ENCODE measurements around the gene KRTAP10-10. TPM values are rescaled to one million over a fixed set of nuclear protein-coding genes. Genes with fewer than 3 reads are reported as not detected.
A peak's percentile ranks its signal among the peaks of the same experiment; 100 is the strongest.

The KRTAP10-10 gene
- total RNA-seq, 4 donors from 2014 or later: 3.3 to 8.0 TPM; not detected in 2

- peak in 1 of 2 donors; percentile 72 for DNase-seq (ENCODE audit: low spot score in 2 of 2)
- TF ChIP-seq EP300 (IDR thresholded peaks at IDR 0.05): no peak
- no peak for TF ChIP-seq CTCF (IDR thresholded peaks at IDR 0.05)
- no peak for TF ChIP-seq POLR2A (IDR thresholded peaks at IDR 0.05)
- 73% methylated on average over 17 of the region's 33 CpGs for WGBS
Measured at GRCh38 chr21:44592446-44593311, 44.5 kb upstream of the KRTAP10-10 start, which contains the start of gene KRTAP10-6. KRTAP10-6 (minus strand) TSS chr21:44592505; CDS start chr21:44592484, 21 bp downstream.

GRCh38 chr21:44593598-44594405, 43.4 kb upstream of the KRTAP10-10 start:
- peaks cover 38% of the 10 kb centered on the region for H3K27me3 ChIP-seq
- H3K27ac ChIP-seq: no peak overlapping the region
- H3K4me1 ChIP-seq: peaks cover 10% of the 10 kb centered on the region
- DNase-seq (ENCODE audit: low spot score in 2 of 2): peak in 1 of 2 donors; percentile 35
- no peaks in the 10 kb centered on the region for H3K9me3 ChIP-seq
- WGBS: 47% methylated on average over 17 of the region's 20 CpGs
- TF ChIP-seq CTCF (IDR thresholded peaks at IDR 0.05): no peak
- TF ChIP-seq EP300 (IDR thresholded peaks at IDR 0.05): no peak
- no peak for TF ChIP-seq POLR2A (IDR thresholded peaks at IDR 0.05)
- TF ChIP-seq POLR2AphosphoS5 (IDR thresholded peaks at IDR 0.05): no peak
- no peak overlapping the region for H3K4me3 ChIP-seq
- H3K36me3 ChIP-seq: no peaks in the 10 kb centered on the region

More at GRCh38 chr21:44592446-44593311, 44.5 kb upstream of the KRTAP10-10 start, which contains the start of gene KRTAP10-6:
- H3K9me3 ChIP-seq: no peaks in the 10 kb centered on the region
- H3K27ac ChIP-seq: no peak within 1 kb of the TSS
- H3K27me3 ChIP-seq: peaks cover 38% of the 10 kb centered on the region
- H3K36me3 ChIP-seq: no peaks in the 10 kb centered on the region
- no peak within 1 kb of the TSS for H3K4me3 ChIP-seq
- H3K4me1 ChIP-seq: peaks cover 10% of the 10 kb centered on the region

GRCh38 chr21:44594406-44594916, 42.7 kb upstream of the KRTAP10-10 start:
- Histone ChIP-seq H3K4me3 (no peak overlapping the region), H3K4me1 (peaks cover 10% of the 10 kb centered on the region), H3K27ac (no peak overlapping the region), H3K9me3 (no peaks in the 10 kb centered on the region), H3K27me3 (peaks cover 38% of the 10 kb centered on the region), H3K36me3 (no peaks in the 10 kb centered on the region)
- DNase-seq (ENCODE audit: low spot score in 2 of 2): peak in 1 of 2 donors; percentile 68
- WGBS: 79% methylated on average over 12 of the region's 12 CpGs
- no peak for TF ChIP-seq CTCF (IDR thresholded peaks at IDR 0.05)
- no peak for TF ChIP-seq EP300 (IDR thresholded peaks at IDR 0.05)
- TF ChIP-seq POLR2AphosphoS5 (IDR thresholded peaks at IDR 0.05): no peak
- no peak for TF ChIP-seq POLR2A (IDR thresholded peaks at IDR 0.05)

GRCh38 chr21:44595524-44595923, 41.6 kb upstream of the KRTAP10-10 start:
- Histone ChIP-seq H3K27me3 (peaks cover 34% of the 10 kb centered on the region), H3K36me3 (no peaks in the 10 kb centered on the region), H3K27ac (no peak overlapping the region), H3K4me3 (no peak overlapping the region), H3K4me1 (peaks cover 10% of the 10 kb centered on the region), H3K9me3 (no peaks in the 10 kb centered on the region)
- TF ChIP-seq EP300 (IDR thresholded peaks at IDR 0.05) (no peak), POLR2AphosphoS5 (IDR thresholded peaks at IDR 0.05) (no peak)
- WGBS: 71% methylated on average over 6 of the region's 6 CpGs
- no peak for DNase-seq (ENCODE audit: low spot score in 2 of 2)

GRCh38 chr21:44596068-44596725, 41.0 kb upstream of the KRTAP10-10 start:
- Histone ChIP-seq H3K4me3 (no peak overlapping the region), H3K4me1 (peaks cover 10% of the 10 kb centered on the region), H3K27me3 (peaks cover 29% of the 10 kb centered on the region), H3K9me3 (no peaks in the 10 kb centered on the region), H3K27ac (no peak overlapping the region), H3K36me3 (no peaks in the 10 kb centered on the region)
- 56% methylated on average over 4 of the region's 9 CpGs for WGBS
- peak in 1 of 2 donors; percentile 43 for DNase-seq (ENCODE audit: low spot score in 2 of 2)
- TF ChIP-seq EP300 (IDR thresholded peaks at IDR 0.05) (no peak), POLR2AphosphoS5 (IDR thresholded peaks at IDR 0.05) (no peak), POLR2A (IDR thresholded peaks at IDR 0.05) (no peak), CTCF (IDR thresholded peaks at IDR 0.05) (no peak)
